ENCODE results near the gene MCM3AP.
"Not testable (repeated sequence)": the region's sequence is repeated elsewhere in the genome, so short reads cannot be mapped to it uniquely, and the experiment has no call there.

MCM3AP gene

GRCh38 chr21:46239817-46240325 is 45.5 kb downstream of the MCM3AP start:
- no peak for DNase-seq

- no peak for DNase-seq
Measured at GRCh38 chr21:46237474-46237873, 47.9 kb downstream of the MCM3AP start.

- no peak for DNase-seq
Measured at GRCh38 chr21:46234436-46234950, 50.9 kb downstream of the MCM3AP start.

- DNase-seq, result no peak
Measured at GRCh38 chr21:46229923-46230260, 55.5 kb downstream of the MCM3AP start.

GRCh38 chr21:46229133-46229922 is 56.1 kb downstream of the MCM3AP start:
- DNase-seq, result peak; percentile 75

- DNase-seq, result peak; percentile 98
Measured at GRCh38 chr21:46228345-46229051, 56.9 kb downstream of the MCM3AP start, which contains the start of gene LSS. LSS (minus strand) TSS chr21:46228774; CDS start chr21:46228745, 29 bp downstream.

- DNase-seq, result no peak
Measured at GRCh38 chr21:46227811-46228344, 57.5 kb downstream of the MCM3AP start.

- no peak for DNase-seq
Measured at GRCh38 chr21:46226920-46227599, 58.4 kb downstream of the MCM3AP start.

- no peak for DNase-seq
Measured at GRCh38 chr21:46226146-46226545, 59.3 kb downstream of the MCM3AP start.

- DNase-seq, result not testable (repeated sequence)
Measured at GRCh38 chr21:46223661-46224060, 61.8 kb downstream of the MCM3AP start.

GRCh38 chr21:46223217-46223616 is 62.2 kb downstream of the MCM3AP start:
- no peak for DNase-seq

GRCh38 chr21:46222436-46223116 is 62.8 kb downstream of the MCM3AP start:
- no peak for DNase-seq

GRCh38 chr21:46221664-46222435 is 63.6 kb downstream of the MCM3AP start:
- DNase-seq, result no peak

GRCh38 chr21:46220847-46221246 is 64.6 kb downstream of the MCM3AP start:
- no peak for DNase-seq

GRCh38 chr21:46220275-46220810 is 65.1 kb downstream of the MCM3AP start:
- no peak for DNase-seq

GRCh38 chr21:46219591-46220239 is 65.7 kb downstream of the MCM3AP start:
- peak; percentile 5 for DNase-seq

- DNase-seq, result no peak
Measured at GRCh38 chr21:46218906-46219590, 66.4 kb downstream of the MCM3AP start.

- no peak for DNase-seq
Measured at GRCh38 chr21:46217511-46218196, 67.8 kb downstream of the MCM3AP start.

GRCh38 chr21:46216132-46216747 is 69.2 kb downstream of the MCM3AP start:
- DNase-seq, result no peak
